Measurements from ENCODE around the gene TSLP. TPM values are rescaled to one million over a fixed set of nuclear protein-coding genes. Genes with fewer than 3 reads are reported as not detected.

Gene TSLP
- total RNA-seq, 1 donor from 2014 or later, result not detected

GRCh38 chr5:111113678-111114077, 42.2 kb downstream of the TSLP start:
- Mint-ChIP-seq H3K4me3 (ENCODE audit: low read depth) (no peak overlapping the region), H3K4me1 (ENCODE audit: low read depth) (no peaks in the 10 kb centered on the region), H3K27me3 (no peaks in the 10 kb centered on the region), H3K9me3 (ENCODE audit: low read depth) (no peaks in the 10 kb centered on the region), H3K27ac (no peak overlapping the region), H3K36me3 (ENCODE audit: insufficient read depth) (peaks cover 3% of the 10 kb centered on the region)
- TF ChIP-seq, protein P1, sequence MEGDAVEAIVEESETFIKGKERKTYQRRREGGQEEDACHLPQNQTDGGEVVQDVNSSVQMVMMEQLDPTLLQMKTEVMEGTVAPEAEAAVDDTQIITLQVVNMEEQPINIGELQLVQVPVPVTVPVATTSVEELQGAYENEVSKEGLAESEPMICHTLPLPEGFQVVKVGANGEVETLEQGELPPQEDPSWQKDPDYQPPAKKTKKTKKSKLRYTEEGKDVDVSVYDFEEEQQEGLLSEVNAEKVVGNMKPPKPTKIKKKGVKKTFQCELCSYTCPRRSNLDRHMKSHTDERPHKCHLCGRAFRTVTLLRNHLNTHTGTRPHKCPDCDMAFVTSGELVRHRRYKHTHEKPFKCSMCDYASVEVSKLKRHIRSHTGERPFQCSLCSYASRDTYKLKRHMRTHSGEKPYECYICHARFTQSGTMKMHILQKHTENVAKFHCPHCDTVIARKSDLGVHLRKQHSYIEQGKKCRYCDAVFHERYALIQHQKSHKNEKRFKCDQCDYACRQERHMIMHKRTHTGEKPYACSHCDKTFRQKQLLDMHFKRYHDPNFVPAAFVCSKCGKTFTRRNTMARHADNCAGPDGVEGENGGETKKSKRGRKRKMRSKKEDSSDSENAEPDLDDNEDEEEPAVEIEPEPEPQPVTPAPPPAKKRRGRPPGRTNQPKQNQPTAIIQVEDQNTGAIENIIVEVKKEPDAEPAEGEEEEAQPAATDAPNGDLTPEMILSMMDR (IDR thresholded peaks at IDR 0.05; ENCODE audit: unreplicated experiment), result no peak
- no peak for DNase-seq (ENCODE audit: low spot score, unreplicated experiment)

GRCh38 chr5:111115229-111115628, 43.7 kb downstream of the TSLP start:
- peaks cover 5% of the 10 kb centered on the region for H3K36me3 Mint-ChIP-seq (ENCODE audit: insufficient read depth)
- no peaks in the 10 kb centered on the region for H3K4me1 Mint-ChIP-seq (ENCODE audit: low read depth)
- no peaks in the 10 kb centered on the region for H3K27me3 Mint-ChIP-seq
- no peak overlapping the region for H3K27ac Mint-ChIP-seq
- no peak for DNase-seq (ENCODE audit: low spot score, unreplicated experiment)
- no peak overlapping the region for H3K4me3 Mint-ChIP-seq (ENCODE audit: low read depth)
- H3K9me3 Mint-ChIP-seq (ENCODE audit: low read depth), result no peaks in the 10 kb centered on the region
- TF ChIP-seq, protein P1 (IDR thresholded peaks at IDR 0.05; ENCODE audit: unreplicated experiment), result no peak

- Mint-ChIP-seq H3K27ac (no peak overlapping the region), H3K4me3 (ENCODE audit: low read depth) (no peak overlapping the region), H3K27me3 (no peaks in the 10 kb centered on the region), H3K9me3 (ENCODE audit: low read depth) (no peaks in the 10 kb centered on the region), H3K36me3 (ENCODE audit: insufficient read depth) (peaks cover 8% of the 10 kb centered on the region), H3K4me1 (ENCODE audit: low read depth) (no peaks in the 10 kb centered on the region)
- DNase-seq (ENCODE audit: low spot score, unreplicated experiment), result no peak
- TF ChIP-seq, protein P1 (IDR thresholded peaks at IDR 0.05; ENCODE audit: unreplicated experiment), result no peak
Measured at GRCh38 chr5:111116550-111116949, 45.0 kb downstream of the TSLP start.

- H3K36me3 Mint-ChIP-seq (ENCODE audit: insufficient read depth), result peaks cover 9% of the 10 kb centered on the region
- TF ChIP-seq, protein P1 (IDR thresholded peaks at IDR 0.05; ENCODE audit: unreplicated experiment), result no peak
- no peak for DNase-seq (ENCODE audit: low spot score, unreplicated experiment)
- no peaks in the 10 kb centered on the region for H3K4me1 Mint-ChIP-seq (ENCODE audit: low read depth)
- H3K4me3 Mint-ChIP-seq (ENCODE audit: low read depth), result no peak overlapping the region
- H3K27me3 Mint-ChIP-seq, result no peaks in the 10 kb centered on the region
- H3K27ac Mint-ChIP-seq, result peak overlapping the region; percentile 3
- H3K9me3 Mint-ChIP-seq (ENCODE audit: low read depth), result no peaks in the 10 kb centered on the region
Measured at GRCh38 chr5:111117136-111117535, 45.6 kb downstream of the TSLP start.

GRCh38 chr5:111119221-111119620, 47.7 kb downstream of the TSLP start:
- no peaks in the 10 kb centered on the region for H3K9me3 Mint-ChIP-seq (ENCODE audit: low read depth)
- no peak overlapping the region for H3K4me3 Mint-ChIP-seq (ENCODE audit: low read depth)
- TF ChIP-seq, protein P1 (IDR thresholded peaks at IDR 0.05; ENCODE audit: unreplicated experiment), result no peak
- H3K27me3 Mint-ChIP-seq, result no peaks in the 10 kb centered on the region
- DNase-seq (ENCODE audit: low spot score, unreplicated experiment), result no peak
- no peaks in the 10 kb centered on the region for H3K4me1 Mint-ChIP-seq (ENCODE audit: low read depth)
- H3K27ac Mint-ChIP-seq, result no peak overlapping the region
- peaks cover 9% of the 10 kb centered on the region for H3K36me3 Mint-ChIP-seq (ENCODE audit: insufficient read depth)
